Omental fat pad (tissue), 4 donors: Measurements from ENCODE around the gene COQ4. TPM values are rescaled to one million over a fixed set of nuclear protein-coding genes. Genes with fewer than 3 reads are reported as not detected.

Source experiments
- ATAC-seq: fragments of 150-250 bp; one replicate; pipeline ENCODE4 v1.9.1; 2016; ENCODE audit warnings: mild to moderate bottlenecking, moderate library complexity; ENCODE audit not compliant: low FRiP score
- DNase-seq: peaks from one replicate; pipeline ENCODE4 v3.0.0-alpha.2; 2019; ENCODE audit warnings: low spot score
- CTCF ChIP-seq, 3 donors: fragments of 450-650 bp; IDR thresholded peaks; one replicate each; pipeline ENCODE4 v1.5.1; 2016 to 2017; ENCODE audit warnings: antibody characterized with exemption in 3 of 3, mild to moderate bottlenecking in 3 of 3, moderate library complexity in 2 of 3
- total RNA-seq, 4 donors: library from RNA; depleted of rRNA; stranded (reverse); fragments of >200 nt; gene quantifications; one replicate each; pipeline ENCODE4 v1.1.0, GENCODE V29; 2016

The COQ4 gene
- total RNA-seq, 4 donors from 2014 or later = 30.6 to 34.7 (median 32.8) TPM

GRCh38 chr9:128293091-128293490 is 29.5 kb upstream of the COQ4 start:
- ATAC-seq (no peak), DNase-seq (no peak)
- TF ChIP-seq CTCF (IDR thresholded peaks at IDR 0.05) = no peak

GRCh38 chr9:128294142-128294541 is 28.5 kb upstream of the COQ4 start:
- no peak for TF ChIP-seq CTCF (IDR thresholded peaks at IDR 0.05)
- no peak for DNase-seq
- no peak for ATAC-seq

GRCh38 chr9:128296340-128297220 is 26.1 kb upstream of the COQ4 start:
- DNase-seq (no peak), ATAC-seq (no peak)
- no peak for TF ChIP-seq CTCF (IDR thresholded peaks at IDR 0.05)

GRCh38 chr9:128297221-128297773 is 25.3 kb upstream of the COQ4 start:
- no peak for TF ChIP-seq CTCF (IDR thresholded peaks at IDR 0.05)
- DNase-seq (no peak), ATAC-seq (no peak)

GRCh38 chr9:128298535-128299482 is 23.8 kb upstream of the COQ4 start:
- ATAC-seq (no peak), DNase-seq (no peak)
- TF ChIP-seq CTCF (IDR thresholded peaks at IDR 0.05) = no peak

GRCh38 chr9:128304136-128304970 is 18.3 kb upstream of the COQ4 start:
- DNase-seq = no peak
- no peak for TF ChIP-seq CTCF (IDR thresholded peaks at IDR 0.05)
- no peak for ATAC-seq
